ENCODE data around the gene BMP4. TPM values are rescaled to one million over a fixed set of nuclear protein-coding genes. Genes with fewer than 3 reads are reported as not detected.
A peak's percentile ranks its signal among the peaks of the same experiment; 100 is the strongest.

The BMP4 gene
- 10 to 100 TPM; 17.0 to 51.8 (median 17.7) TPM for total RNA-seq

DNA sequence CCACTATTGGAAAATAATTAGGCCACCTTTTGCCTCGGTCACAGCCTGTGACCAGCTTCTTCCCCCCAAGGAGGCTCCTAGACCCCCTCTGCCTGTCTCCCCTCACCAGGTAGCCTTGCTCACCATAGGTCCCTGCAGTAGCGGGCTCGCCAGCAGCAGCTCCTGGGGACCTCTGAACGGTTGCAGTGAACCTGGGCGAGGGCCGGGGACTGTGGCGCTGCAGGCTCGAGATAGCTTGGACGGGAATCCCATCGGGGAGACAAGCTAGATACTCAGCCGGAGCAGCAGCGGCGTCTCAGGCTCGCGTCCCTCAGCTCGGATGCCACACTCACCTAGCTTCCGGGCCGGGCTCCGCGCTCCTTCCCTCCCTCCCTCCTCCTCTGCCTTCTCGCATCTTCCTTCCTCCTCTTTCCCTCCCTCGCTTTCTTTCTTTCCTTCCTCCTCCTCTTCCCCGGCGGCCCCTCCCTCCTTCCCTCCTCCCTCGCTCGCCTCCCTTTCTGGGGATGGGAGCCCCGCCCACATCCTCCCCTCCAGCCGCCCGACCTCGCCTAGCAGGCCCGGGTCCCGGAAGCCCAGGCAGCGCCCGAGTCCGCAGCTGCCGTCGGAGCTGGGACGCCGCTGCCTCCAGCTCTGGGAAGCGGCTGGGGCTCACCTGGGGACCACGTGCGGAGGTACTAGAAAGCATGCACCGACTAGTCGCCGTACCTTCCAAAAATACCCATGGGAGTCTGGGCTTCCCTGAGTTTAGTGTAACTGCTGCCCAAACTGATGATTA is at the start of gene BMP4:
BMP4 (minus strand) TSS at position 399 of the 775 bp plus-strand sequence. CDS start 4,603 bp downstream, outside the sequence.
- TF ChIP-seq POLR2AphosphoS5 (IDR thresholded peaks at IDR 0.05), result peak; percentile 12 to 39 (median 22)
- peak; percentile 67 for TF ChIP-seq POLR2A (IDR thresholded peaks at IDR 0.05)
- TF ChIP-seq, protein P1, sequence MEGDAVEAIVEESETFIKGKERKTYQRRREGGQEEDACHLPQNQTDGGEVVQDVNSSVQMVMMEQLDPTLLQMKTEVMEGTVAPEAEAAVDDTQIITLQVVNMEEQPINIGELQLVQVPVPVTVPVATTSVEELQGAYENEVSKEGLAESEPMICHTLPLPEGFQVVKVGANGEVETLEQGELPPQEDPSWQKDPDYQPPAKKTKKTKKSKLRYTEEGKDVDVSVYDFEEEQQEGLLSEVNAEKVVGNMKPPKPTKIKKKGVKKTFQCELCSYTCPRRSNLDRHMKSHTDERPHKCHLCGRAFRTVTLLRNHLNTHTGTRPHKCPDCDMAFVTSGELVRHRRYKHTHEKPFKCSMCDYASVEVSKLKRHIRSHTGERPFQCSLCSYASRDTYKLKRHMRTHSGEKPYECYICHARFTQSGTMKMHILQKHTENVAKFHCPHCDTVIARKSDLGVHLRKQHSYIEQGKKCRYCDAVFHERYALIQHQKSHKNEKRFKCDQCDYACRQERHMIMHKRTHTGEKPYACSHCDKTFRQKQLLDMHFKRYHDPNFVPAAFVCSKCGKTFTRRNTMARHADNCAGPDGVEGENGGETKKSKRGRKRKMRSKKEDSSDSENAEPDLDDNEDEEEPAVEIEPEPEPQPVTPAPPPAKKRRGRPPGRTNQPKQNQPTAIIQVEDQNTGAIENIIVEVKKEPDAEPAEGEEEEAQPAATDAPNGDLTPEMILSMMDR (IDR thresholded peaks at IDR 0.05), result no peak
- intact Hi-C loops (cut with DNase I; ENCODE audit: low total_unique reads), result no loop called here
- Histone ChIP-seq H3K36me3 (no peaks in the 10 kb centered on the region), H3K27me3 (peaks cover 0 to 11% of the 10 kb centered on the region in 2 donors), H3K27ac (peak within 1 kb of the TSS; percentile 80 to 94), H3K9me3 (no peaks in the 10 kb centered on the region), H3K4me1 (no peaks in the 10 kb centered on the region), H3K4me3 (peak within 1 kb of the TSS; percentile 67 to 87 (median 68))
- DNase-seq (ENCODE audit: low spot score in 2 of 2), result peak; percentile 69 to 79

DNA sequence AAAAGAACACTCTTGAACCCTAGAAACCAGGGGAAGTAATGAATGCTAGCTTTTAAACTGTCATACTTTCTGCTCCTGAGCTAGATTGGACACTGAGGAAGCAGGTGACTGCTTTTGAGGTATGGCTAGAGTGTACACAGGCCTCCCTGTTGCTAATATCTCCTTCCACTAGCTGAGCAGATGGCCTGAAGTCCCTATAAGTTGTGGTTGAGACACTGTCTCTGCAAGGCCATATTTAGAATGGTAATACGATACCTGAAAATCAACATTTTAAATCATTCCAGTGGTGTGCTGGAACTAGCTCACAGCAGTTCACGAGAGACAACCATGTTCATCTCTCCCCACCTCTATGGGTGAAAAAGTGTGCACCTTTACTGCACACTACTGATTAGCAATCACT is 46.4 kb upstream of the BMP4 start:
- H3K4me1 ChIP-seq, result no peaks in the 10 kb centered on the region
- H3K36me3 ChIP-seq, result no peaks in the 10 kb centered on the region
- H3K27me3 ChIP-seq, result no peaks in the 10 kb centered on the region
- TF ChIP-seq, protein P1 (IDR thresholded peaks at IDR 0.05), result no peak
- TF ChIP-seq POLR2AphosphoS5 (IDR thresholded peaks at IDR 0.05) (no peak), POLR2A (IDR thresholded peaks at IDR 0.05) (no peak)
- no peaks in the 10 kb centered on the region for H3K9me3 ChIP-seq
- DNase-seq (ENCODE audit: low spot score in 2 of 2), result no peak
- intact Hi-C loops (cut with DNase I; ENCODE audit: low total_unique reads), result no loop called here
- no peak overlapping the region for H3K27ac ChIP-seq
- H3K4me3 ChIP-seq, result no peak overlapping the region

DNA sequence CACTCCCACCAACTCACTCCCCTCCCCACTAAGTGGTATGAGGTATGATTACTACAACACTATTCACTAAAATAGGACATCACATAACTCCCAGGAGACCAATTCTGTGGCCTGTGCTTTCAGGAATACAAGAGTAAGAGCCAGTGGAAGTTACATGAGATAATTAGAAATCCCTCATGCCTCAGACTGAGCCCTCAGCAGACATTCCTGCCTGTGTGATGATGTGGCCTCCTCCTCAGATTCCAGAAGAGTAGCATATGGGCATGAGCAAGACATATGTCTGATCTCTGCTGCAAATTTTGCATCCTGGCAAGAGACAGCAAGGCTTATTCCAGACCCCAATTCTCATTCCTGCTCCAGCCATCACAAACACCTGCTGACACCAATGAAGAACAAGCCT is 46.0 kb upstream of the BMP4 start:
- H3K4me3 ChIP-seq, result no peak overlapping the region
- H3K27ac ChIP-seq, result no peak overlapping the region
- no peaks in the 10 kb centered on the region for H3K9me3 ChIP-seq
- no peak for TF ChIP-seq POLR2A (IDR thresholded peaks at IDR 0.05)
- TF ChIP-seq, protein P1 (IDR thresholded peaks at IDR 0.05), result no peak
- no peak for TF ChIP-seq POLR2AphosphoS5 (IDR thresholded peaks at IDR 0.05)
- no peaks in the 10 kb centered on the region for H3K36me3 ChIP-seq
- intact Hi-C loops (cut with DNase I; ENCODE audit: low total_unique reads), result no loop called here
- H3K27me3 ChIP-seq, result no peaks in the 10 kb centered on the region
- H3K4me1 ChIP-seq, result no peaks in the 10 kb centered on the region
- no peak for DNase-seq (ENCODE audit: low spot score in 2 of 2)

DNA sequence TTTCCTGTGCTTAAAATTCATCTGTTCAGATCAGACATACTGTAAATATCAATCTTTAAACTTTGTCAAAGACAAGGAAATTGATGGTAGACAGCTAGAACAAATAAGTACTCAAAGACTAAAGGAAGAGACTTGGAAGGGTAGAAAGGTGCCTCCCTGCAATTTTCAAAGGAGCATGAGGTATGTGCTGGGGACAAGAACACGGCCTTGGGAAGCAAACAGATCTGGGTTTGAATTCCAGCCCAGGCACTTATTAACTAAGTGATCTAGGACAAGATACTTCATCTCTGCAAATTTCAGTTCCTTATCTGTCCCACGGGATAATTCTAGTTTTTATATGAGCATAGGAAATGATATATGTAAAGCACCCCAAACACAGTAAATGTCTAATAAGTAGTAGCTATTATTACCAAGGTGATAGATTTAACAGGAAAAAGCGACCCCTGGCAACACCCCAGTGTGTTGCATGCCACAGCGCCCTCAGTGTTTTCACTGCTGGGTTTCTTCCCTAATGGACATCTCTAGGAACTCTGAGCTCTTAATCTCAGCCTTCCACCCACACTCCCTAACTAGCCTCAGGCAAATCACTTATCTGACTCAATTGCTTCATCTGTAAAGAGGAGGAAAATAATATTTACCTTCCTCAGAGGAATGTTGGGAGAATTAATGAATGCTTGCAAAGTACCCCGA is 44.7 kb upstream of the BMP4 start:
- H3K9me3 ChIP-seq, result no peaks in the 10 kb centered on the region
- no peaks in the 10 kb centered on the region for H3K27me3 ChIP-seq
- no peak overlapping the region for H3K4me3 ChIP-seq
- DNase-seq (ENCODE audit: low spot score in 2 of 2), result no peak
- no peaks in the 10 kb centered on the region for H3K4me1 ChIP-seq
- no peaks in the 10 kb centered on the region for H3K36me3 ChIP-seq
- intact Hi-C loops (cut with DNase I; ENCODE audit: low total_unique reads), result no loop called here
- TF ChIP-seq, protein P1 (IDR thresholded peaks at IDR 0.05), result no peak
- TF ChIP-seq POLR2AphosphoS5 (IDR thresholded peaks at IDR 0.05) (no peak), POLR2A (IDR thresholded peaks at IDR 0.05) (no peak)
- no peak overlapping the region for H3K27ac ChIP-seq

DNA sequence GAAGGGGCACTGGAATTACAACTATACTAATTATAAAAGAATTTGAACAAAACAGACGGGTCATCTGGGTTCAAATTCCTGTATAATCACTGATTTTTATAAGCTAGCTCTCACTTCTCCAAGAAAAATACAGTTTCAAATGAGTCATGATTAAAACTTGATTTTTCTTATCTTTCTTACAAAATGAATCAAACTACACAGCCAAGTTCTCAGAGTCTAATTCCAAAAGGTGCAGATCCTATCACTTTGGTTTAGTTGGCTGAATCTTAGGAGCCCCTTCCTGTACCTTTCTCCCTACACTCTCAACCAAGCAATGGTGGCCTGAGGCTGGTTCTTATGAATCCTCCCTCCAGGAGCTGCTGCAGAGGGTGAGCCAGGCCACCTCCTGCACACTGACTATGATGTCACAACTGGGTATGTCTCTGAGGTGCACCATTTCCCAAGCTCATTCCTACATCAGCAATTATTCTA is 43.8 kb upstream of the BMP4 start:
- no peak overlapping the region for H3K27ac ChIP-seq
- intact Hi-C loops (cut with DNase I; ENCODE audit: low total_unique reads), result no loop called here
- H3K4me1 ChIP-seq, result no peaks in the 10 kb centered on the region
- no peak overlapping the region for H3K4me3 ChIP-seq
- TF ChIP-seq, protein P1 (IDR thresholded peaks at IDR 0.05), result no peak
- TF ChIP-seq POLR2AphosphoS5 (IDR thresholded peaks at IDR 0.05), result no peak
- no peak for TF ChIP-seq POLR2A (IDR thresholded peaks at IDR 0.05)
- H3K27me3 ChIP-seq, result no peaks in the 10 kb centered on the region
- DNase-seq (ENCODE audit: low spot score in 2 of 2), result no peak
- no peaks in the 10 kb centered on the region for H3K9me3 ChIP-seq
- H3K36me3 ChIP-seq, result no peaks in the 10 kb centered on the region

All from breast epithelium (tissue), 4 donors.